GM12878 (cell line): ENCODE data around the gene DOCK2. TPM values are rescaled to one million over a fixed set of nuclear protein-coding genes. Genes with fewer than 3 reads are reported as not detected.

Source experiments
- ATAC-seq: fragments of 200-7000 bp; cut with Tn5 transposase; 3 replicates; pipeline ENCODE4 v1.9.1; 2020; ENCODE audit warnings: mild to moderate bottlenecking, moderate library complexity
- BruUV-seq: library from RNA; stranded (reverse); fragments of 400-500 nt; replicated peaks from 2 replicates; lab custom pipeline; 2021; lab: Mats Ljungman, UMichigan
- CTCF ChIA-PET: fragments of 300-600 bp; sonication (Branson Sonifier 250); formaldehyde crosslinking; extraction: SDS; loops from one replicate; lab custom pipeline; 2021; ENCODE audit warnings: inconsistent platforms; lab: Yijun Ruan, JAX
- POLR2A ChIA-PET: fragments of 350-600 bp; formaldehyde crosslinking; extraction: SDS; loops from one replicate; lab custom pipeline; 2021; ENCODE audit warnings: inconsistent platforms; lab: Charles Lee
- RAD21 ChIA-PET: fragments of 300-600 bp; sonication (Branson Sonifier 250); formaldehyde crosslinking; loops from one replicate; lab custom pipeline; 2023; ENCODE audit warnings: antibody characterized with exemption; ENCODE audit not compliant: unreplicated experiment; lab: Charles Lee
- SMC1A ChIA-PET: fragments of 300-600 bp; sonication (Branson Sonifier 250); formaldehyde crosslinking; loops from one replicate; lab custom pipeline; 2023; ENCODE audit not compliant: unreplicated experiment, uncharacterized antibody; lab: Charles Lee
- DNase-seq: peaks from one replicate; pipeline ENCODE4 v3.0.0-alpha.2; 2011; ENCODE audit warnings: low read depth, low spot score
- FAIRE-seq: peaks from 3 replicates; lab custom pipeline; 2011; peaks lifted over from hg19 to GRCh38; lab: Jason Lieb, UNC
- H2AFZ ChIP-seq: 2 replicates; pipeline ENCODE4 v1.6.0; 2011; ENCODE audit warnings: low read depth, low read length, control low read depth; ENCODE audit not compliant: control insufficient read depth
- H3K27ac ChIP-seq: 2 replicates; pipeline ENCODE4 v1.5.1; 2011; ENCODE audit warnings: control low read depth; ENCODE audit not compliant: control insufficient read depth, insufficient read depth
- H3K27me3 ChIP-seq, 2 experiments: replicated peaks in 1 of 2; 2 replicates each; pipeline versions ENCODE4 v1.6.0 to v1.6.1; 2011; ENCODE audit warnings: low read length in 1 of 2; ENCODE audit not compliant: control insufficient read depth in 2 of 2, insufficient read depth in 2 of 2
- H3K36me3 ChIP-seq, 2 experiments: 2 replicates each; pipeline ENCODE4 v1.5.1; 2011; ENCODE audit warnings: low read length in 1 of 2; ENCODE audit not compliant: control insufficient read depth in 2 of 2, insufficient read depth in 2 of 2
- H3K4me1 ChIP-seq: 2 replicates; pipeline ENCODE4 v1.6.1; 2011; ENCODE audit warnings: mild to moderate bottlenecking, low read length, moderate library complexity, mixed read lengths; ENCODE audit not compliant: control insufficient read depth, insufficient read depth
- H3K4me2 ChIP-seq: 2 replicates; pipeline ENCODE4 v1.6.0; 2011; ENCODE audit warnings: control low read depth; ENCODE audit not compliant: control insufficient read depth, insufficient read depth
- H3K4me3 ChIP-seq: fragments of 200-600 bp; sonication (generic); 2 replicates; pipeline ENCODE4 v1.5.1; 2016
- H3K79me2 ChIP-seq: 2 replicates; pipeline ENCODE4 v1.6.0; 2011; ENCODE audit warnings: low read length; ENCODE audit not compliant: control insufficient read depth, insufficient read depth
- H3K9ac ChIP-seq: 2 replicates; pipeline ENCODE4 v1.8.0; 2011; ENCODE audit warnings: low read length, control low read depth, mixed read lengths; ENCODE audit not compliant: control insufficient read depth, insufficient read depth
- H3K9me3 ChIP-seq: replicated peaks from 3 replicates; pipeline ENCODE4 v1.5.1; 2011; ENCODE audit warnings: mild to moderate bottlenecking, low read length; ENCODE audit not compliant: control insufficient read depth, insufficient read depth
- H4K20me1 ChIP-seq: 2 replicates; pipeline ENCODE4 v1.6.0; 2011; ENCODE audit not compliant: control insufficient read depth, insufficient read depth
- ETV6 ChIP-seq, 2 experiments: fragments of 450-650 bp in 1 of 2; IDR thresholded peaks in 1 of 2; conservative IDR thresholded peaks in 1 of 2; 2 replicates each; pipeline ENCODE4 v1.6.1; 2014; ENCODE audit warnings: antibody characterized with exemption in 1 of 2, borderline replicate concordance in 1 of 2, low read depth in 1 of 2, mild to moderate bottlenecking in 1 of 2, moderate library complexity in 1 of 2
- IRF4 ChIP-seq: IDR thresholded peaks from 2 replicates; pipeline ENCODE4 v1.6.1; 2011; ENCODE audit warnings: low read depth, low read length
- PAX5 ChIP-seq: IDR thresholded peaks from 2 replicates; pipeline ENCODE4 v1.6.1; 2011; ENCODE audit warnings: low read depth, low read length, borderline replicate concordance
- POLR2AphosphoS2 ChIP-seq: IDR thresholded peaks from 2 replicates; pipeline ENCODE4 v1.6.1; 2011; ENCODE audit warnings: low read depth, mild to moderate bottlenecking, low read length, improper control_type of control experiment, moderate library complexity
- ZBTB11 ChIP-seq: fragments of 450-650 bp; formaldehyde crosslinking; IDR thresholded peaks from 2 replicates; pipeline ENCODE4 v1.5.0; 2022; ENCODE audit warnings: mild to moderate bottlenecking, missing genetic modification characterization
- WGBS: methylation state at CpG from one replicate; pipeline ENCODE4 v1.1.6; 2016; ENCODE audit warnings: low lambda C conversion rate; ENCODE audit not compliant: insufficient replicate concordance, insufficient coverage; ENCODE audit errors: missing lambda C conversion rate; 5-methylcytosine and 5-hydroxymethylcytosine counted together
- in situ Hi-C: fragments of 300-500 bp; cut with MboI; formaldehyde crosslinking; loops from 9 replicates; pipeline ENCODE4 v1.14.3; 2018; ENCODE audit warnings: mixed read lengths
- intact Hi-C: fragments of 100-400 bp; cut with micrococcal nuclease; formaldehyde crosslinking; loops from one replicate; pipeline ENCODE4 v1.14.2; 2022; ENCODE audit not compliant: unreplicated experiment
- polyA plus RNA-seq, 11 experiments: library from polyadenylated mRNA; depleted of rRNA in 4 of 11; unstranded in 6 of 11; stranded (reverse) in 5 of 11; fragments of >200 nt; fragmentation: Nextera tagmentation in 4 of 11; fragmentation: Illumina TruSeq in 1 of 11; extraction: Ambion mirVana in 4 of 11; extraction: Trizol in 1 of 11; gene quantifications; 1 replicate in 1 of 11; 2 replicates in 10 of 11; pipeline versions ENCODE4 v1.2.1 to v1.2.3, GENCODE V29; 2011 to 2016; ENCODE audit warnings: inconsistent platforms in 2 of 11, missing spikeins in 2 of 11, low read depth in 1 of 11
- total RNA-seq, 4 experiments: library from RNA; depleted of rRNA in 3 of 4; stranded (reverse); fragments of >200 nt in 3 of 4; fragmentation: Illumina TruSeq in 1 of 4; extraction: Trizol in 1 of 4; gene quantifications; 2 replicates each; pipeline versions ENCODE4 v1.2.1 to v1.2.3, GENCODE V29; 2013 to 2021

The DOCK2 gene
- total and polyA plus RNA-seq, 10 of the 15 experiments (the other 5 are each of a cell fraction or from before 2014, with no cell fraction given) = 34.2 to 192 (median 118) TPM

- Histone ChIP-seq H3K9me3 (no peaks in the 10 kb centered on the region), H3K4me3 (no peak overlapping the region), H4K20me1 (no peaks in the 10 kb centered on the region), H3K27ac (no peak overlapping the region), H3K4me2 (no peak overlapping the region), H2AFZ (no peak overlapping the region), H3K36me3 (peaks cover 3 to 35% of the 10 kb centered on the region in 2 experiments), H3K9ac (no peak overlapping the region), H3K4me1 (no peaks in the 10 kb centered on the region), H3K79me2 (no peaks in the 10 kb centered on the region), H3K27me3 (no peaks in the 10 kb centered on the region)
- in situ Hi-C loops (no loop called here), intact Hi-C loops (no loop called here)
- POLR2A ChIA-PET = no interaction called here
- RAD21 ChIA-PET = interaction anchor here (1.1 to 1.2 kb wide), 2 partner anchors 11 to 76 kb away, joined by 3 read pairs; no protein-coding TSS in a partner anchor
- BruUV-seq = no TSS peak
- CTCF ChIA-PET = interaction anchor here (4.2 kb wide), 1 partner anchor 14 kb away, joined by 18 read pairs; no protein-coding TSS in a partner anchor
- TF ChIP-seq POLR2AphosphoS2 (no peak), PAX5 (no peak), IRF4 (no peak), ZBTB11 (CRISPR knock-in tag) (no peak), ETV6 (conservative IDR thresholded peaks at IDR 0.05 in 1 of 2, IDR thresholded peaks at IDR 0.05 in 1 of 2; ENCODE audit: borderline replicate concordance in 1 of 2, low read depth in 1 of 2) (no peak)
- 89% methylated on average over 1 of the region's 1 CpG for WGBS
- FAIRE-seq (no peak), DNase-seq (no peak), ATAC-seq (no peak)
- SMC1A ChIA-PET = interaction anchor here (1.0 to 2.6 kb wide), 7 partner anchors 12 to 82 kb away, joined by 3 to 17 read pairs (median 4); partner anchors contain the start of genes DOCK2 and SPDL1
Measured at GRCh38 chr5:169595172-169595820, 41.8 kb upstream of the DOCK2 start.
